ENCODE data around the gene COL8A2. TPM values are rescaled to one million over a fixed set of nuclear protein-coding genes. Genes with fewer than 3 reads are reported as not detected.

The COL8A2 gene
- total RNA-seq, 2 donors from 2014 or later = 41.6 to 126 TPM

DNA sequence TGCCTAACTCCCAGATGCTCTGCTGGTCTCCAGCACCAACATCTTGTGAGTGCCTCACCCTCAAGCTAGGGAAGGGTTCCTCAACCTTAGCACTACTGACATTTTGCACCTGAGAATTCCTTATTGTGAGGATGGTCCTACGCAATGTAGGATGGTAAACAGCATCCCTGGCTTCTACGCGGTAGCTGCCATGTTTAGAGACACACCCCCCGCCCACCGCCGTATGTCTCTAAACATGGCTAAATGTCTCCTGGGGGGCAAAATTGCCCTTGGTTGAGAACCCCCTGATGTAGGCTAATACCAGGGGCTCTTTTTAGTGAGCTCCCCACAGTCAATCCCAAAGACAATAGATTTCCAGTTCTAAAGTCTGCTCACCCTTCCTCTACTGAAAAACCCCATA lies 28.5 kb upstream of the COL8A2 start:
- no peak for TF ChIP-seq CTCF (IDR thresholded peaks at IDR 0.05)
- Histone ChIP-seq H3K9me3 (no peaks in the 10 kb centered on the region), H3K4me3 (no peak overlapping the region), H3K36me3 (no peaks in the 10 kb centered on the region), H3K27me3 (replicated peaks; ENCODE audit: insufficient read depth) (no peaks in the 10 kb centered on the region), H3K27ac (peak overlapping the region; percentile 97 to 99), H3K4me1 (ENCODE audit: control insufficient read depth in 1 of 2, low read depth in 2 of 2) (peaks cover 43 to 56% of the 10 kb centered on the region in 2 donors)
- DNase-seq (ENCODE audit: low spot score) (no peak), ATAC-seq (ENCODE audit: insufficient number of reproducible peaks, low FRiP score, low read depth) (no peak)

DNA sequence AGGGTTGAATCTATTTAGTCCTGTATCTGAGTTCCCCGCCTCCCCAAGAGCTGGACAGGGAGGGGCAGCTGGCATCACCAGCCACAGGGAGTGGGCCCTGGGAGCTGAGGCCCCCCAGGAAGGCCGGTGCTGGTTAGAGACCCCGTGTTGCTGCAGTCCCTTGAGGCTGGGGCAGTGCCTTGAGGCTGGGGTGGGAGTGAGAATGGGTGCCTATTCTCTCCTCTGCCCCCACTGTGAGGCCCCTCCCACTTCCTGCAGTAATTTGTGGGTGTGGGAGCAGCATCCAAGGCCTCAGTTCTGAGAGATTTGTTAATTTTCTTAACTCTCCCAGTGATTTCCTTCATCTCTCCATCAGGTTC lies 26.8 kb upstream of the COL8A2 start:
- DNase-seq (ENCODE audit: low spot score) = no peak
- H3K4me3 ChIP-seq = no peak overlapping the region
- no peak for ATAC-seq (ENCODE audit: insufficient number of reproducible peaks, low FRiP score, low read depth)
- TF ChIP-seq CTCF (IDR thresholded peaks at IDR 0.05) = no peak
- no peaks in the 10 kb centered on the region for H3K9me3 ChIP-seq
- H3K36me3 ChIP-seq = no peaks in the 10 kb centered on the region
- no peaks in the 10 kb centered on the region for H3K27me3 ChIP-seq (replicated peaks; ENCODE audit: insufficient read depth)
- peak overlapping the region; percentile 96 to 97 for H3K27ac ChIP-seq
- H3K4me1 ChIP-seq (ENCODE audit: control insufficient read depth in 1 of 2, low read depth in 2 of 2) = peaks cover 42 to 60% of the 10 kb centered on the region in 2 donors

DNA sequence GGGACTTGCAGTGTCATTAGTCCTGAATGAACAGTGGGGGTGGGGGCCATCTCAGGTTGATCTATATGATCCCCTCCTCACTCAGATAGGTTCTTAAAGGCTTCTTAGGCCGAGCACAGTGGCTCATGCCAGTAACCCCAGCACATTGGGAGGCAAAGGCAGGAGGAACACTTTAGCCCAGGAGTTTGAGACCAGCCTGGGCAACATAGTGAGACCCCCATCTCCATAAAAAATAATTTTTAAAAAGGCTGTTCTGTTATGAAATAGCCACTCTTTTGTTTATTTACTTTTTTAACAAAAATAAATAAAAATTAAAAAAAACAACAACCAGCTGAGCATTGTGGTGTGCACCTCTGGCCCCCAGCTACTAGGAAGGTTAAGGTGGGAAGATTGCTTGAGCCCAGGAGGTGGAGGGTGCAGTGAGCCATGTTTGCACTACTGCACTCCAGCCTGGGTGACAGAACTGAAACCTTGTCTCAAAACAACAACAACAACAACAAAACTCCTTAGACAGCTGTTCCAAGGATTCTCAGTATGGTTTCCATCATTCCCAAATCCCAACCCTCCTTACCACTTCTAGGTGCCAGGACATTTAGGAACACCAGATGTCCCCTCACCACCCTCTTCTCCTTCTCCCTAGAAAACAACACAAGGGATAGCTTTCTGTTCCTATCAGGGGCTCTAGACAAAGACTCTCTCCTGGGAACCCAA lies 26.3 kb upstream of the COL8A2 start:
- peak overlapping the region; percentile 96 to 97 for H3K27ac ChIP-seq
- H3K4me1 ChIP-seq (ENCODE audit: control insufficient read depth in 1 of 2, low read depth in 2 of 2) = peaks cover 42 to 60% of the 10 kb centered on the region in 2 donors
- peak overlapping the region; percentile 79 for H3K4me3 ChIP-seq
- no peaks in the 10 kb centered on the region for H3K9me3 ChIP-seq
- no peak for DNase-seq (ENCODE audit: low spot score)
- H3K27me3 ChIP-seq (replicated peaks; ENCODE audit: insufficient read depth) = no peaks in the 10 kb centered on the region
- H3K36me3 ChIP-seq = no peaks in the 10 kb centered on the region
- ATAC-seq (ENCODE audit: insufficient number of reproducible peaks, low FRiP score, low read depth) = no peak
- TF ChIP-seq CTCF (IDR thresholded peaks at IDR 0.05) = no peak

DNA sequence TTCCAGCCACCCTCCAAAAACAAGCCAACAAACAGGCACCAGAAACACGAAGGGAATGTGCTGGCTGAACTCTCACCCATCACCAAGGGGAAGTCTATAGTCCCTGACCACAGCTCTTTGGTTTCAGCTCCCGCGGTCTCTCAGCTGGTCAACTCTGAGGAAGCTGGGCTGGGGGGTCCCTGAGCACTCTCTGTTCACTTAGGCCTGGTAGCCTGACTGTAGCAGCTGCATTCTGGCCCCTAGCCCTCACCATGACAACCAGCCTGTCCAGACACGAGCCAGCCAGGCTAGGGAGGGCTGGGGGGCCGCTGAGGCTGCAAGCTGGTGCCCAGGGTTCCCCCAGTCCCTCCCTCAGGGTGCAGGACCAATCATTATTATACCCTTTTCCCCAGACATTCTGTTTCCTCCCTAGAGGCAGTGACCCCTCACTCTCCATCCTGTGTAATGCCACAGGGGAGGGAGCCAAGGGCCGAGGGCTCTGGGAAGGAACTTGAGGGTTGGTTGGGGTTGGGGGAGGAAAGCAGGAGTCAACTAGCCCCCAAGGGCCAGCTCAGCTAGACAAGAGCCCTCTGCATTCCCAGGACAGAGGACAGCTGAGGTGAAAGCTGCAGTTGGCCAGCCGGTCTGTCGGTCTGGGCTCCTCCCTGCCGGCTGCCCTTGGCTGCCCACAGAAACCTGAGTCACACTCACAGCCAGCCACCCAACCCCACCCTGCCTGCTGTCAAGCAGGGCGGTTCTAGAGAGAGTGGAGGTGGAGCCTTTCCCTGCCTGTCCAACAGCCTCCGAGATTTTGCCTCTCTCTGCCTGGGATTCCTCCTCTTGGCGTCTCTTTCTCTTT lies 25.5 kb upstream of the COL8A2 start:
- TF ChIP-seq CTCF (IDR thresholded peaks at IDR 0.05) = no peak
- H3K4me3 ChIP-seq = peak overlapping the region; percentile 79
- no peaks in the 10 kb centered on the region for H3K36me3 ChIP-seq
- peak overlapping the region; percentile 96 to 97 for H3K27ac ChIP-seq
- H3K4me1 ChIP-seq (ENCODE audit: control insufficient read depth in 1 of 2, low read depth in 2 of 2) = peaks cover 42 to 60% of the 10 kb centered on the region in 2 donors
- H3K9me3 ChIP-seq = no peaks in the 10 kb centered on the region
- peak; percentile 45 for ATAC-seq (ENCODE audit: insufficient number of reproducible peaks, low FRiP score, low read depth)
- no peaks in the 10 kb centered on the region for H3K27me3 ChIP-seq (replicated peaks; ENCODE audit: insufficient read depth)
- peak; percentile 88 for DNase-seq (ENCODE audit: low spot score)

DNA sequence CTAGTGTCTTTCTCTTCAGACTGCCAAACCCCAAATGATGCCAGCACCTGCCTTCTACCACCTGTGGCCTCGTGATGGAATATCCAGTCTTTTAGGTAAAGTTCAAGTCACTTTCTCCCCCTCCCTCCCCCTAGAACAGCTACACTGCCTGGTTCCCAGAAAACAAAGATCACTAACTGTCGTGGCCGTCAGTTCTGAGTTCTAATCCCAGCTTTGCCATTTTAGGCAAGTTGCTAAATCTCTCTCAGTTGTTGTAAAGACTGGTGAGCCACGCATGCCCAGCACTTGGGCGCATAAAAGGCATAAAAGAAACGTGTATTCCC lies 24.9 kb upstream of the COL8A2 start:
- Histone ChIP-seq H3K4me1 (ENCODE audit: control insufficient read depth in 1 of 2, low read depth in 2 of 2) (peaks cover 38 to 55% of the 10 kb centered on the region in 2 donors), H3K9me3 (no peaks in the 10 kb centered on the region), H3K36me3 (no peaks in the 10 kb centered on the region), H3K4me3 (peak overlapping the region; percentile 79), H3K27me3 (replicated peaks; ENCODE audit: insufficient read depth) (no peaks in the 10 kb centered on the region), H3K27ac (peak overlapping the region; percentile 96 to 97)
- ATAC-seq (ENCODE audit: insufficient number of reproducible peaks, low FRiP score, low read depth) = no peak
- no peak for TF ChIP-seq CTCF (IDR thresholded peaks at IDR 0.05)
- DNase-seq (ENCODE audit: low spot score) = no peak
